Stimulated activated CD4-positive, alpha-beta T cell treated with anti-CD3 and anti-CD28 coated beads, Interleukin-4, amount 100 ng/mL, for 4 hours (primary cell): Measurements from ENCODE around the gene ARHGAP24.
"Not testable (repeated sequence)": the region's sequence is repeated elsewhere in the genome, so short reads cannot be mapped to it uniquely, and the experiment has no call there.

Experiments
- DNase-seq, 2 experiments: peaks; one replicate each; pipeline ENCODE4 v3.0.0-alpha.2; 2020

Gene ARHGAP24

GRCh38 chr4:85486425-85487086 is 11.6 kb downstream of the ARHGAP24 start:
- no peak for DNase-seq

GRCh38 chr4:85488416-85488815 is 13.5 kb downstream of the ARHGAP24 start:
- DNase-seq: no peak

- no peak for DNase-seq
Measured at GRCh38 chr4:85489273-85489981, 14.5 kb downstream of the ARHGAP24 start.

GRCh38 chr4:85491527-85491926 is 16.6 kb downstream of the ARHGAP24 start:
- no peak for DNase-seq

GRCh38 chr4:85492336-85492735 is 17.4 kb downstream of the ARHGAP24 start:
- DNase-seq: no peak

- DNase-seq: no peak
Measured at GRCh38 chr4:85495621-85496020, 20.7 kb downstream of the ARHGAP24 start.

GRCh38 chr4:85496126-85496849 is 21.3 kb downstream of the ARHGAP24 start:
- no peak for DNase-seq

GRCh38 chr4:85496933-85497332 is 22.0 kb downstream of the ARHGAP24 start:
- DNase-seq: no peak

GRCh38 chr4:85498068-85498733 is 23.3 kb downstream of the ARHGAP24 start:
- no peak for DNase-seq

- DNase-seq: no peak
Measured at GRCh38 chr4:85499573-85499972, 24.6 kb downstream of the ARHGAP24 start.

GRCh38 chr4:85500110-85500867 is 25.3 kb downstream of the ARHGAP24 start:
- no peak for DNase-seq

GRCh38 chr4:85501145-85501544 is 26.2 kb downstream of the ARHGAP24 start:
- DNase-seq: not testable (repeated sequence)

- no peak for DNase-seq
Measured at GRCh38 chr4:85508654-85509053, 33.7 kb downstream of the ARHGAP24 start.

- no peak for DNase-seq
Measured at GRCh38 chr4:85509882-85510631, 35.1 kb downstream of the ARHGAP24 start.

GRCh38 chr4:85510632-85510984 is 35.7 kb downstream of the ARHGAP24 start:
- DNase-seq: no peak

- DNase-seq: no peak
Measured at GRCh38 chr4:85512446-85513205, 37.7 kb downstream of the ARHGAP24 start.

- DNase-seq: no peak
Measured at GRCh38 chr4:85514117-85514516, 39.2 kb downstream of the ARHGAP24 start.

- DNase-seq: no peak
Measured at GRCh38 chr4:85514783-85515182, 39.8 kb downstream of the ARHGAP24 start.

- DNase-seq: no peak
Measured at GRCh38 chr4:85515701-85516100, 40.8 kb downstream of the ARHGAP24 start.

- DNase-seq: not testable (repeated sequence)
Measured at GRCh38 chr4:85518526-85518925, 43.6 kb downstream of the ARHGAP24 start.
